Mesenchymal stem cell (in vitro differentiated cells and primary cell): Measurements from ENCODE around the gene PLEKHO2.

Experiments
- DNase-seq: peaks from one replicate; pipeline ENCODE4 v3.0.0-alpha.2; 2013
- H2AFZ ChIP-seq: one replicate; pipeline ENCODE4 v1.6.1; 2013; ENCODE audit warnings: low read depth, mild to moderate bottlenecking, control low read depth, inconsistent platforms, low read length, moderate library complexity
- H2AK5ac ChIP-seq: 2 replicates; pipeline ENCODE4 v1.6.1; 2013; ENCODE audit warnings: low read length, moderate library complexity, mild to moderate bottlenecking, inconsistent platforms; ENCODE audit not compliant: severe bottlenecking
- H2BK120ac ChIP-seq: one replicate; pipeline ENCODE4 v1.6.1; 2013; ENCODE audit warnings: low read depth, mild to moderate bottlenecking, inconsistent platforms, low read length, moderate library complexity
- H2BK12ac ChIP-seq, 2 experiments: one replicate each; pipeline ENCODE4 v1.6.1; 2013; ENCODE audit warnings: inconsistent platforms in 2 of 2, low read length in 2 of 2, mild to moderate bottlenecking in 2 of 2, moderate library complexity in 2 of 2, control low read depth in 1 of 2
- H2BK15ac ChIP-seq: one replicate; pipeline ENCODE4 v1.6.1; 2013; ENCODE audit warnings: mild to moderate bottlenecking, low read depth, inconsistent platforms; ENCODE audit not compliant: poor library complexity, severe bottlenecking
- H2BK5ac ChIP-seq: 2 replicates; pipeline ENCODE4 v1.6.1; 2013; ENCODE audit warnings: low read depth, mild to moderate bottlenecking, low read length, control low read depth, inconsistent platforms; ENCODE audit not compliant: poor library complexity, severe bottlenecking
- H3K14ac ChIP-seq, 2 experiments: one replicate each; pipeline ENCODE4 v1.6.1; 2013; ENCODE audit warnings: inconsistent platforms in 2 of 2, low read length in 2 of 2, control low read depth in 1 of 2, mild to moderate bottlenecking in 1 of 2, moderate library complexity in 1 of 2
- H3K18ac ChIP-seq, 2 experiments: one replicate each; pipeline ENCODE4 v1.6.1; 2013; ENCODE audit warnings: inconsistent platforms in 2 of 2, low read length in 2 of 2, control low read depth in 1 of 2, low read depth in 1 of 2, mild to moderate bottlenecking in 1 of 2
- H3K23ac ChIP-seq, 2 experiments: one replicate each; pipeline ENCODE4 v1.6.1; 2013; ENCODE audit warnings: inconsistent platforms in 2 of 2, low read length in 2 of 2, mild to moderate bottlenecking in 2 of 2, moderate library complexity in 2 of 2, control low read depth in 1 of 2
- H3K27ac ChIP-seq: 2 replicates; pipeline ENCODE4 v1.5.1; 2013; ENCODE audit warnings: mild to moderate bottlenecking, moderate library complexity, low read length, control low read depth, inconsistent platforms; ENCODE audit not compliant: poor library complexity, severe bottlenecking
- H3K27me3 ChIP-seq, 2 experiments: 2 replicates each; pipeline versions ENCODE4 v1.6.1 to v1.7.0; 2013; ENCODE audit warnings: low read length in 2 of 2, mild to moderate bottlenecking in 2 of 2, moderate library complexity in 2 of 2, control low read depth in 1 of 2, inconsistent platforms in 1 of 2; ENCODE audit not compliant: control insufficient read depth in 1 of 2, insufficient read depth in 1 of 2
- H3K36me3 ChIP-seq, 2 experiments: 2 replicates each; pipeline versions ENCODE4 v1.6.1 to v1.7.0; 2013; ENCODE audit warnings: low read length in 2 of 2, control low read depth in 1 of 2, inconsistent platforms in 1 of 2, low read depth in 1 of 2, mild to moderate bottlenecking in 1 of 2; ENCODE audit not compliant: insufficient read depth in 2 of 2, control insufficient read depth in 1 of 2
- H3K4ac ChIP-seq, 2 experiments: one replicate each; pipeline ENCODE4 v1.6.1; 2013; ENCODE audit warnings: inconsistent platforms in 2 of 2, low read length in 2 of 2, mild to moderate bottlenecking in 2 of 2, moderate library complexity in 2 of 2, control low read depth in 1 of 2, low read depth in 1 of 2
- H3K4me1 ChIP-seq: 2 replicates; pipeline ENCODE4 v1.6.1; 2013; ENCODE audit warnings: low read depth, low read length, control low read depth; ENCODE audit not compliant: control insufficient read depth, insufficient read depth
- H3K4me2 ChIP-seq: 2 replicates; pipeline ENCODE4 v1.6.1; 2013; ENCODE audit warnings: low read length, mild to moderate bottlenecking, inconsistent platforms; ENCODE audit not compliant: poor library complexity, severe bottlenecking
- H3K4me3 ChIP-seq, 2 experiments: 2 replicates each; pipeline versions ENCODE4 v1.5.1 to v1.7.0; 2013; ENCODE audit warnings: low read length in 2 of 2, mild to moderate bottlenecking in 2 of 2, control low read depth in 1 of 2, low read depth in 1 of 2; ENCODE audit not compliant: insufficient read depth in 1 of 2
- H3K79me1 ChIP-seq: replicated peaks from 2 replicates; pipeline ENCODE4 v1.6.1; 2013; ENCODE audit warnings: mild to moderate bottlenecking, control low read depth, low read length, inconsistent platforms; ENCODE audit not compliant: poor library complexity, severe bottlenecking
- H3K9ac ChIP-seq: 2 replicates; pipeline ENCODE4 v1.7.0; 2013; ENCODE audit warnings: mild to moderate bottlenecking, low read length, moderate library complexity
- H3K9me3 ChIP-seq: 2 replicates; pipeline ENCODE4 v1.7.0; 2013; ENCODE audit warnings: mild to moderate bottlenecking, low read length; ENCODE audit not compliant: control insufficient read depth
- H4K8ac ChIP-seq: one replicate; pipeline ENCODE4 v1.6.1; 2013; ENCODE audit warnings: inconsistent platforms, mild to moderate bottlenecking, low read length, moderate library complexity
- H4K91ac ChIP-seq: one replicate; pipeline ENCODE4 v1.6.1; 2013; ENCODE audit warnings: mild to moderate bottlenecking, low read length, inconsistent platforms
- WGBS: methylation state at CpG from one replicate; pipeline ENCODE4 v1.1.7; 2013; ENCODE audit warnings: mixed read lengths; 5-methylcytosine and 5-hydroxymethylcytosine counted together

PLEKHO2 gene

GRCh38 chr15:64865998-64866520 is 24.3 kb downstream of the PLEKHO2 start:
- Histone ChIP-seq H4K91ac (no peak overlapping the region), H3K18ac (peak overlapping the region in 1 of 2 experiments; percentile 54), H3K9me3 (no peaks in the 10 kb centered on the region), H3K4ac (no peak overlapping the region), H3K79me1 (peaks cover 14% of the 10 kb centered on the region), H2BK5ac (no peak overlapping the region), H3K4me1 (peaks cover 45% of the 10 kb centered on the region), H2AFZ (no peak overlapping the region), H3K4me2 (no peak overlapping the region), H3K36me3 (peaks cover 58 to 69% of the 10 kb centered on the region in 2 experiments), H2BK12ac (no peak overlapping the region), H3K27ac (peak overlapping the region; percentile 65), H2AK5ac (peak overlapping the region; percentile 61), H3K4me3 (no peak overlapping the region), H3K27me3 (no peaks in the 10 kb centered on the region), H3K23ac (no peak overlapping the region), H2BK15ac (no peak overlapping the region), H3K14ac (no peak overlapping the region), H3K9ac (peak overlapping the region; percentile 6), H4K8ac (no peak overlapping the region), H2BK120ac (no peak overlapping the region)
- peak; percentile 89 for DNase-seq
- 40% methylated on average over 5 of the region's 6 CpGs for WGBS

- H2AK5ac ChIP-seq, result no peak overlapping the region
- H3K4me2 ChIP-seq, result no peak overlapping the region
- H4K91ac ChIP-seq, result no peak overlapping the region
- H2BK15ac ChIP-seq, result no peak overlapping the region
- H3K18ac ChIP-seq, result no peak overlapping the region
- H4K8ac ChIP-seq, result no peak overlapping the region
- H3K9ac ChIP-seq, result no peak overlapping the region
- no peak overlapping the region for H3K4me3 ChIP-seq
- H3K4me1 ChIP-seq, result peaks cover 33% of the 10 kb centered on the region
- no peak overlapping the region for H3K14ac ChIP-seq
- no peak overlapping the region for H2BK5ac ChIP-seq
- no peak overlapping the region for H3K4ac ChIP-seq
- no peaks in the 10 kb centered on the region for H3K9me3 ChIP-seq
- no peak overlapping the region for H3K23ac ChIP-seq
- no peaks in the 10 kb centered on the region for H3K79me1 ChIP-seq
- no peak overlapping the region for H3K27ac ChIP-seq
- no peak overlapping the region for H2BK120ac ChIP-seq
- no peak overlapping the region for H2BK12ac ChIP-seq
- DNase-seq, result no peak
- H3K36me3 ChIP-seq, result peaks cover 31 to 48% of the 10 kb centered on the region in 2 experiments
- no peaks in the 10 kb centered on the region for H3K27me3 ChIP-seq
- H2AFZ ChIP-seq, result no peak overlapping the region
Measured at GRCh38 chr15:64869501-64869900, 27.8 kb downstream of the PLEKHO2 start.

- peaks cover 22 to 39% of the 10 kb centered on the region in 2 experiments for H3K36me3 ChIP-seq
- no peaks in the 10 kb centered on the region for H3K9me3 ChIP-seq
- DNase-seq, result no peak
- no peak overlapping the region for H2BK5ac ChIP-seq
- no peak overlapping the region for H2BK12ac ChIP-seq
- H2BK120ac ChIP-seq, result no peak overlapping the region
- no peak overlapping the region for H3K4me3 ChIP-seq
- no peak overlapping the region for H2AK5ac ChIP-seq
- H3K27ac ChIP-seq, result no peak overlapping the region
- H3K4me2 ChIP-seq, result no peak overlapping the region
- H3K9ac ChIP-seq, result no peak overlapping the region
- no peak overlapping the region for H3K18ac ChIP-seq
- no peak overlapping the region for H2BK15ac ChIP-seq
- WGBS, result 94% methylated on average over 9 of the region's 9 CpGs
- no peak overlapping the region for H2AFZ ChIP-seq
- no peaks in the 10 kb centered on the region for H3K79me1 ChIP-seq
- H3K27me3 ChIP-seq, result no peaks in the 10 kb centered on the region
- no peak overlapping the region for H3K14ac ChIP-seq
- no peak overlapping the region for H3K4ac ChIP-seq
- H3K23ac ChIP-seq, result no peak overlapping the region
- no peak overlapping the region for H4K8ac ChIP-seq
- H4K91ac ChIP-seq, result no peak overlapping the region
- H3K4me1 ChIP-seq, result peaks cover 27% of the 10 kb centered on the region
Measured at GRCh38 chr15:64870353-64870752, 28.6 kb downstream of the PLEKHO2 start.

GRCh38 chr15:64875641-64876223 is 34.0 kb downstream of the PLEKHO2 start:
- H2AFZ ChIP-seq, result no peak overlapping the region
- no peak overlapping the region for H3K4me3 ChIP-seq
- H2AK5ac ChIP-seq, result no peak overlapping the region
- no peak overlapping the region for H3K4me2 ChIP-seq
- no peak overlapping the region for H3K27ac ChIP-seq
- no peak overlapping the region for H3K23ac ChIP-seq
- H3K18ac ChIP-seq, result peak overlapping the region in 1 of 2 experiments; percentile 11
- WGBS, result 77% methylated on average over 3 of the region's 3 CpGs
- no peak overlapping the region for H2BK120ac ChIP-seq
- H2BK12ac ChIP-seq, result no peak overlapping the region
- H4K91ac ChIP-seq, result no peak overlapping the region
- no peak overlapping the region for H3K4ac ChIP-seq
- no peaks in the 10 kb centered on the region for H3K9me3 ChIP-seq
- no peak overlapping the region for H2BK15ac ChIP-seq
- peaks cover 0 to 3% of the 10 kb centered on the region in 2 experiments for H3K36me3 ChIP-seq
- no peak overlapping the region for H3K9ac ChIP-seq
- H3K4me1 ChIP-seq, result peaks cover 12% of the 10 kb centered on the region
- H3K79me1 ChIP-seq, result no peaks in the 10 kb centered on the region
- no peak overlapping the region for H3K14ac ChIP-seq
- H3K27me3 ChIP-seq, result no peaks in the 10 kb centered on the region
- H4K8ac ChIP-seq, result no peak overlapping the region
- no peak for DNase-seq
- H2BK5ac ChIP-seq, result no peak overlapping the region
